Upper lobe of left lung (tissue), 4 donors: ENCODE measurements around the gene CARMIL1.

ENCODE experiments used
- EP300 ChIP-seq, 4 donors: sonication (generic); formaldehyde crosslinking; IDR thresholded peaks; one replicate each; pipeline ENCODE4 v1.5.1; 2017; ENCODE audit warnings: antibody characterized with exemption in 4 of 4, control low read depth in 2 of 4
- POLR2A ChIP-seq, 4 donors: fragments of 450-650 bp; IDR thresholded peaks; one replicate each; pipeline ENCODE4 v1.5.1; 2016 to 2017; ENCODE audit warnings: antibody characterized with exemption in 4 of 4, mild to moderate bottlenecking in 2 of 4

DNA sequence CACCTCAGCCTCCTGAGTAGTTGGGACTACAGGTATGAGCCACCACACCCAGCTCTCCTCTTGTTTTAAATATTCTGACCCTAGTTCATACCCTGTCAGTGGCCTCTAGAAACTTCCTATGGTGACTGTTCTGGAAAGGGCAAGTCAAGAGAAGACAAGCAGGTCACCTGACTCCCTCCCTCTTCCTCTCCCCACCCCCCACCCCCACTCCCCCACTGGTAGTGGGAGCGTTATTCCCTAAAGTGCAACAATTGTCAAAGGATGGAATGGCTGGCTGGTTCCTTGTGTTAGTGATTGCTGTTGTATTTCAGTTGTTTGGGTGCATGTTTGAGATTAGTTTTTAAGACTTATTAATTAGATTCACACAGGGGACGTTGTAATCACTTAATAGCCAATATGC is 136.1 kb downstream of the CARMIL1 start:
- TF ChIP-seq EP300 (IDR thresholded peaks at IDR 0.05): no peak
- TF ChIP-seq POLR2A (IDR thresholded peaks at IDR 0.05): no peak
